ENCODE results near the gene SSR1. TPM values are rescaled to one million over a fixed set of nuclear protein-coding genes. Genes with fewer than 3 reads are reported as not detected.
A peak's percentile ranks its signal among the peaks of the same experiment; 100 is the strongest.

The SSR1 gene
- total RNA-seq, 1 experiment from 2014 or later = 102 TPM

DNA sequence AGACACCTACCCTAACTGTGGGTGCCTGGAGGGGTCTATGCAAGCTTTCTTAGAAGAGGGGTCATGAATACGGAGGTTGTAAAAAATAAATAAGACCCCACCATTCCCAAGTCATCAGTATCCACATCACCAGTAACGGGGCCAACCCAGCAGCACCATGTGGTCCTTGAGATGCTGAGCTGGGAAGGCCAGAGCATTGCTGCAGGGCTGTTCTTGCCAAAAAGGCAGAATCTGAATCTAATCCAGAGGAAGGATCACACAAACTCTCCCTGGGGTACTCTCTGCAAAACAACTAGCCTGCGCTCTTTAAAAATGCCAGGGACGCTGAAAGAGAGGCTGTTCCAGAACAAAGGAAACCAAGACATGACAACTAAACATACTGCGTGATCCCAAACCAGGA lies 43.2 kb downstream of the SSR1 start:
- DNase-seq = no peak
- Histone ChIP-seq H3K9ac (ENCODE audit: extremely low read depth, insufficient read length, low read length) (no peak overlapping the region), H3K4ac (ENCODE audit: low read depth, low read length) (no peak overlapping the region), H3K4me1 (ENCODE audit: insufficient read depth, low read length) (no peaks in the 10 kb centered on the region), H3K14ac (ENCODE audit: insufficient read depth, low read length) (no peak overlapping the region), H3K27ac (ENCODE audit: insufficient read length, low read depth, low read length) (no peak overlapping the region), H2AK5ac (ENCODE audit: insufficient read length, low read length) (no peak overlapping the region), H2BK15ac (ENCODE audit: low read depth, low read length) (no peak overlapping the region), H4K5ac (ENCODE audit: insufficient read length, low read depth, low read length) (no peak overlapping the region), H3K27me3 (ENCODE audit: insufficient read depth, low read length) (no peaks in the 10 kb centered on the region), H4K20me1 (ENCODE audit: control insufficient read depth, insufficient read depth, insufficient read length) (no peaks in the 10 kb centered on the region), H3K79me1 (ENCODE audit: insufficient read depth, low read depth, low read length, poor library complexity, severe bottlenecking) (no peaks in the 10 kb centered on the region), H3K4me2 (ENCODE audit: insufficient read depth, insufficient read length, low read length) (no peak overlapping the region), H4K91ac (ENCODE audit: insufficient read length, low read depth, low read length) (no peak overlapping the region), H2BK5ac (ENCODE audit: insufficient read length, low read length) (no peak overlapping the region), H3K9me3 (ENCODE audit: control insufficient read depth, low read depth, low read length) (no peaks in the 10 kb centered on the region), H4K8ac (replicated peaks; ENCODE audit: insufficient read length, low read depth, low read length) (no peak overlapping the region), H3K23ac (ENCODE audit: insufficient read length, low read depth, low read length) (no peak overlapping the region), H2BK120ac (ENCODE audit: low read depth, low read length, poor library complexity, severe bottlenecking) (no peak overlapping the region), H3K23me2 (ENCODE audit: insufficient read length, low read depth, low read length, poor library complexity, severe bottlenecking) (no peaks in the 10 kb centered on the region), H3K56ac (ENCODE audit: insufficient read length, low read depth, low read length) (no peak overlapping the region), H3T11ph (ENCODE audit: low read length) (no peak overlapping the region), H3K79me2 (ENCODE audit: insufficient read depth, low read length) (no peaks in the 10 kb centered on the region), H2BK20ac (ENCODE audit: low read depth, low read length, poor library complexity, severe bottlenecking) (no peak overlapping the region), H3K18ac (ENCODE audit: insufficient read length, low read depth, low read length) (no peak overlapping the region), H2BK12ac (ENCODE audit: insufficient read length, low read depth, low read length) (no peak overlapping the region), H2AFZ (ENCODE audit: low read length) (no peak overlapping the region)
- H3K27me3 Mint-ChIP-seq (ENCODE audit: low read depth) = peaks cover 2% of the 10 kb centered on the region; the same call in 1 of the 2 replicates
- WGBS (ENCODE audit: extremely low coverage, insufficient read length, low lambda C conversion rate) = no CpG with 5 or more reads among the region's 5 CpGs
- peak overlapping the region; percentile 39 to 77 (median 50); a peak in 2 of 7 replicates for H3K27ac Mint-ChIP-seq
- no peaks in the 10 kb centered on the region; a peak in 3 of 5 replicates for H3K9me3 Mint-ChIP-seq
- TF ChIP-seq CTCF (conservative IDR thresholded peaks at IDR 0.05) = no peak
- 0 out of 4 replicates have a peak, but pooled peaks cover 0 to 2% of the 10 kb centered on the region in 2 experiments for H3K4me1 Mint-ChIP-seq
- no peak overlapping the region for H3K4me3 Mint-ChIP-seq
- no peaks in the 10 kb centered on the region for H3K36me3 Mint-ChIP-seq (ENCODE audit: insufficient read depth in 1 of 3, low read depth in 3 of 3)

All from H9 (cell line).